Measurements from ENCODE around the gene VKORC1L1.
"Not testable (repeated sequence)": the region's sequence is repeated elsewhere in the genome, so short reads cannot be mapped to it uniquely, and the experiment has no call there.

VKORC1L1 gene

GRCh38 chr7:65872776-65873581 lies at the start of gene VKORC1L1:
VKORC1L1 (plus strand) TSS chr7:65873074; CDS start chr7:65873372, 298 bp downstream.
- H3K27me3 Mint-ChIP-seq: no peaks in the 10 kb centered on the region
- H3K4me1 Mint-ChIP-seq (ENCODE audit: low read depth): peaks cover 25% of the 10 kb centered on the region
- peak within 1 kb of the TSS; percentile 72 for H3K27ac Mint-ChIP-seq
- intact Hi-C loops (cut with micrococcal nuclease): loop anchor here (5.0 to 10.0 kb wide), 2 partner anchors 109 to 118 kb away; partner anchors contain the start of gene GUSB
- H3K4me3 Mint-ChIP-seq: peak within 1 kb of the TSS; percentile 81
- H3K36me3 Mint-ChIP-seq (ENCODE audit: low read depth): no peaks in the 10 kb centered on the region
- no peaks in the 10 kb centered on the region for H3K9me3 Mint-ChIP-seq

- H3K4me1 Mint-ChIP-seq (ENCODE audit: low read depth): no peaks in the 10 kb centered on the region
- no peak overlapping the region for H3K4me3 Mint-ChIP-seq
- no peaks in the 10 kb centered on the region for H3K27me3 Mint-ChIP-seq
- intact Hi-C loops (cut with micrococcal nuclease): no loop called here
- no peaks in the 10 kb centered on the region for H3K9me3 Mint-ChIP-seq
- H3K27ac Mint-ChIP-seq: no peak overlapping the region
- H3K36me3 Mint-ChIP-seq (ENCODE audit: low read depth): no peaks in the 10 kb centered on the region
Observed at GRCh38 chr7:65827366-65827765, 45.5 kb upstream of the VKORC1L1 start.

GRCh38 chr7:65832281-65832680 lies 40.6 kb upstream of the VKORC1L1 start:
- peaks cover 2% of the 10 kb centered on the region for H3K27me3 Mint-ChIP-seq

GRCh38 chr7:65836684-65837083 lies 36.2 kb upstream of the VKORC1L1 start:
- intact Hi-C loops (cut with micrococcal nuclease); H3K4me3 Mint-ChIP-seq; H3K27me3 Mint-ChIP-seq; H3K9me3 Mint-ChIP-seq; H3K27ac Mint-ChIP-seq; H3K4me1 Mint-ChIP-seq (ENCODE audit: low read depth); H3K36me3 Mint-ChIP-seq (ENCODE audit: low read depth): not testable (repeated sequence)

More at GRCh38 chr7:65832281-65832680, 40.6 kb upstream of the VKORC1L1 start:
- no peaks in the 10 kb centered on the region for H3K4me1 Mint-ChIP-seq (ENCODE audit: low read depth)
- no peak overlapping the region for H3K4me3 Mint-ChIP-seq
- intact Hi-C loops (cut with micrococcal nuclease): no loop called here
- H3K36me3 Mint-ChIP-seq (ENCODE audit: low read depth): no peaks in the 10 kb centered on the region
- no peak overlapping the region for H3K27ac Mint-ChIP-seq
- H3K9me3 Mint-ChIP-seq: no peaks in the 10 kb centered on the region

GRCh38 chr7:65837541-65837956 lies 35.3 kb upstream of the VKORC1L1 start:
- not testable (repeated sequence) for H3K27ac Mint-ChIP-seq; H3K36me3 Mint-ChIP-seq (ENCODE audit: low read depth); H3K4me1 Mint-ChIP-seq (ENCODE audit: low read depth)

GRCh38 chr7:65839846-65840245 lies 33.0 kb upstream of the VKORC1L1 start:
- no peaks in the 10 kb centered on the region for H3K9me3 Mint-ChIP-seq
- H3K27me3 Mint-ChIP-seq: no peaks in the 10 kb centered on the region
- intact Hi-C loops (cut with micrococcal nuclease): no loop called here
- no peak overlapping the region for H3K4me3 Mint-ChIP-seq
- no peak overlapping the region for H3K27ac Mint-ChIP-seq
- H3K36me3 Mint-ChIP-seq (ENCODE audit: low read depth): no peaks in the 10 kb centered on the region
- H3K4me1 Mint-ChIP-seq (ENCODE audit: low read depth): no peaks in the 10 kb centered on the region

More at GRCh38 chr7:65837541-65837956, 35.3 kb upstream of the VKORC1L1 start:
- H3K4me3 Mint-ChIP-seq; intact Hi-C loops (cut with micrococcal nuclease); H3K27me3 Mint-ChIP-seq; H3K9me3 Mint-ChIP-seq: not testable (repeated sequence)

- H3K4me1 Mint-ChIP-seq (ENCODE audit: low read depth): no peaks in the 10 kb centered on the region
- intact Hi-C loops (cut with micrococcal nuclease): no loop called here
- no peak overlapping the region for H3K27ac Mint-ChIP-seq
- H3K36me3 Mint-ChIP-seq (ENCODE audit: low read depth): no peaks in the 10 kb centered on the region
- no peaks in the 10 kb centered on the region for H3K9me3 Mint-ChIP-seq
- no peaks in the 10 kb centered on the region for H3K27me3 Mint-ChIP-seq
- H3K4me3 Mint-ChIP-seq: no peak overlapping the region
Observed at GRCh38 chr7:65840446-65840845, 32.4 kb upstream of the VKORC1L1 start.

GRCh38 chr7:65843616-65844015 lies 29.3 kb upstream of the VKORC1L1 start:
- H3K4me3 Mint-ChIP-seq; H3K4me1 Mint-ChIP-seq (ENCODE audit: low read depth); H3K27me3 Mint-ChIP-seq; H3K36me3 Mint-ChIP-seq (ENCODE audit: low read depth); H3K9me3 Mint-ChIP-seq; intact Hi-C loops (cut with micrococcal nuclease); H3K27ac Mint-ChIP-seq: not testable (repeated sequence)

- intact Hi-C loops (cut with micrococcal nuclease): no loop called here
- Mint-ChIP-seq H3K4me1 (ENCODE audit: low read depth) (no peaks in the 10 kb centered on the region), H3K36me3 (ENCODE audit: low read depth) (no peaks in the 10 kb centered on the region), H3K27me3 (no peaks in the 10 kb centered on the region), H3K4me3 (no peak overlapping the region), H3K27ac (no peak overlapping the region), H3K9me3 (no peaks in the 10 kb centered on the region)
Observed at GRCh38 chr7:65846008-65846570, 26.8 kb upstream of the VKORC1L1 start.

GRCh38 chr7:65853426-65853825 lies 19.4 kb upstream of the VKORC1L1 start:
- H3K27me3 Mint-ChIP-seq; H3K4me1 Mint-ChIP-seq (ENCODE audit: low read depth); intact Hi-C loops (cut with micrococcal nuclease); H3K36me3 Mint-ChIP-seq (ENCODE audit: low read depth); H3K27ac Mint-ChIP-seq; H3K4me3 Mint-ChIP-seq; H3K9me3 Mint-ChIP-seq: not testable (repeated sequence)

- H3K4me3 Mint-ChIP-seq; H3K9me3 Mint-ChIP-seq; H3K36me3 Mint-ChIP-seq (ENCODE audit: low read depth); H3K4me1 Mint-ChIP-seq (ENCODE audit: low read depth); intact Hi-C loops (cut with micrococcal nuclease); H3K27me3 Mint-ChIP-seq; H3K27ac Mint-ChIP-seq: not testable (repeated sequence)
Observed at GRCh38 chr7:65853892-65854291, 19.0 kb upstream of the VKORC1L1 start.

GRCh38 chr7:65857321-65857894 lies 15.5 kb upstream of the VKORC1L1 start:
- H3K27me3 Mint-ChIP-seq; intact Hi-C loops (cut with micrococcal nuclease); H3K4me1 Mint-ChIP-seq (ENCODE audit: low read depth); H3K36me3 Mint-ChIP-seq (ENCODE audit: low read depth); H3K4me3 Mint-ChIP-seq; H3K9me3 Mint-ChIP-seq; H3K27ac Mint-ChIP-seq: not testable (repeated sequence)

GRCh38 chr7:65858660-65859059 lies 14.2 kb upstream of the VKORC1L1 start:
- H3K9me3 Mint-ChIP-seq; H3K4me1 Mint-ChIP-seq (ENCODE audit: low read depth); intact Hi-C loops (cut with micrococcal nuclease); H3K36me3 Mint-ChIP-seq (ENCODE audit: low read depth); H3K27ac Mint-ChIP-seq; H3K27me3 Mint-ChIP-seq; H3K4me3 Mint-ChIP-seq: not testable (repeated sequence)

GRCh38 chr7:65866244-65866643 lies 6.6 kb upstream of the VKORC1L1 start:
- H3K36me3 Mint-ChIP-seq (ENCODE audit: low read depth); H3K9me3 Mint-ChIP-seq; H3K27ac Mint-ChIP-seq; H3K27me3 Mint-ChIP-seq; intact Hi-C loops (cut with micrococcal nuclease); H3K4me3 Mint-ChIP-seq; H3K4me1 Mint-ChIP-seq (ENCODE audit: low read depth): not testable (repeated sequence)
